ENCODE results near the gene OSGEPL1.
A peak's percentile ranks its signal among the peaks of the same experiment; 100 is the strongest.
"Not testable (repeated sequence)": the region's sequence is repeated elsewhere in the genome, so short reads cannot be mapped to it uniquely, and the experiment has no call there.

Gene OSGEPL1

DNA sequence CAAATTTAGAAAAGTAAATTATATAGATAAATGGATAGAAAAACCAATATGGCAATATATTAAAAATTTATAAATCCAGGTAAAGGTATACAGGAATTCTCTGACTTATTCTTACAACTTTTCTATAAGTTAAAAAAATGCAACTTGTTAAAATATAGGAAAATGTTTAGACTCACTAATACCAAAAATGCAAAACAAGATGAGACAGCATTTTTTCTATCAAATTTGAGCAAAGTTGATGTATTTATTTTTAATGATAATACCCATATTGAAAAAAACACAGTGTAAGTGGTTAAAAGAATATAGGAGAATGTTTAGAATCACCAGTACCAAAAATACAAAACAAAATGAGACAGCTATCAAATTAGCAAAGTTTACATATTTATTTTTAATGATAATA, 35.7 kb downstream of the OSGEPL1 start:
- no peaks in the 10 kb centered on the region for H3K36me3 ChIP-seq (ENCODE audit: control insufficient read depth, insufficient read depth, low read length)
- no peaks in the 10 kb centered on the region for H3K9me3 ChIP-seq (ENCODE audit: control insufficient read depth, insufficient read depth, low read depth, low read length)
- H3K4me3 ChIP-seq (ENCODE audit: low read depth, low read length): no peak overlapping the region
- no peak overlapping the region for H3K27ac ChIP-seq (ENCODE audit: low read depth, low read length)
- H3K4me1 ChIP-seq (ENCODE audit: control insufficient read depth, insufficient read depth, low read length): no peaks in the 10 kb centered on the region
- H3K27me3 ChIP-seq (ENCODE audit: control insufficient read depth, insufficient read depth, low read length): no peaks in the 10 kb centered on the region
- H3K9ac ChIP-seq (ENCODE audit: low read length): no peak overlapping the region

DNA sequence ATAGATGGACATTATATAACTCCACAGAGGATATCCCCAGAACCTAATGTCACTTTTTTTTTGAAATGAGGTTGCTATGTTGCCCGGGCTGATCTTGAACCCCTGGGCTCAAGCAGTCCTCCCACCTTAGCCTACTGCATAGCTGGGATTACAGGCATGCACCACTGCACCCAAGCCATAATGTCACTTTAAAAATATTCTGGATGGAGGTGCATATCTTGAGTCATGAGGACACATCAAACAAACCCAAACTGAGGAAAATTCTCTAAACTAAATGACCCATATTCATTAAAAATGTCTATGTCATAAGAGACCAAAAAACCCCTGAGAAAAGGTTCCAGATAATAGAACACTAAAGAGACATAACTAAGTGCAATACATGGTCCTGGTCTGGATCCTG, 36.3 kb downstream of the OSGEPL1 start:
- Histone ChIP-seq H3K36me3 (ENCODE audit: control insufficient read depth, insufficient read depth, low read length) (no peaks in the 10 kb centered on the region), H3K27me3 (ENCODE audit: control insufficient read depth, insufficient read depth, low read length) (no peaks in the 10 kb centered on the region), H3K9me3 (ENCODE audit: control insufficient read depth, insufficient read depth, low read depth, low read length) (no peaks in the 10 kb centered on the region), H3K4me3 (ENCODE audit: low read depth, low read length) (no peak overlapping the region), H3K4me1 (ENCODE audit: control insufficient read depth, insufficient read depth, low read length) (no peaks in the 10 kb centered on the region), H3K27ac (ENCODE audit: low read depth, low read length) (no peak overlapping the region), H3K9ac (ENCODE audit: low read length) (no peak overlapping the region)

DNA sequence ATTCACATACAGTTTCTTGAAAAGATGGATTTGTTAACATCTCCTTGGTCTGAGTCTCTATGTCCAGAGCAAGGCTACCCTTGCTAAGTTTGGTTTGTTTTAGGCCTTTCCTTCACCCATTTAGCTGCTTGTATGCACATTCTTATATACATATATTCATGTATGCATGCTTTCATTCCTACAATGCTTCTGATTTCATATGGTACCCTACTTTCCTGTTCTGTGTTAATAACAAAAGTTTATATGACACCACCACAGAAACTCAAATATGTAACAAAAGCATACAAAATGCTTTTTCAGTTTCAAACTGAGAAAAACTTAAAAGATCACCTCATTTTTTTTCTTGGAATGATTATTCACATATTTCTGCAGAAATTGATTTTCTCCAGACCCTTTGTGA, 39.4 kb downstream of the OSGEPL1 start:
- H3K27me3 ChIP-seq (ENCODE audit: control insufficient read depth, insufficient read depth, low read length): no peaks in the 10 kb centered on the region
- H3K4me1 ChIP-seq (ENCODE audit: control insufficient read depth, insufficient read depth, low read length): no peaks in the 10 kb centered on the region
- H3K4me3 ChIP-seq (ENCODE audit: low read depth, low read length): no peak overlapping the region
- no peak overlapping the region for H3K27ac ChIP-seq (ENCODE audit: low read depth, low read length)
- H3K9ac ChIP-seq (ENCODE audit: low read length): no peak overlapping the region
- H3K36me3 ChIP-seq (ENCODE audit: control insufficient read depth, insufficient read depth, low read length): no peaks in the 10 kb centered on the region
- no peaks in the 10 kb centered on the region for H3K9me3 ChIP-seq (ENCODE audit: control insufficient read depth, insufficient read depth, low read depth, low read length)

DNA sequence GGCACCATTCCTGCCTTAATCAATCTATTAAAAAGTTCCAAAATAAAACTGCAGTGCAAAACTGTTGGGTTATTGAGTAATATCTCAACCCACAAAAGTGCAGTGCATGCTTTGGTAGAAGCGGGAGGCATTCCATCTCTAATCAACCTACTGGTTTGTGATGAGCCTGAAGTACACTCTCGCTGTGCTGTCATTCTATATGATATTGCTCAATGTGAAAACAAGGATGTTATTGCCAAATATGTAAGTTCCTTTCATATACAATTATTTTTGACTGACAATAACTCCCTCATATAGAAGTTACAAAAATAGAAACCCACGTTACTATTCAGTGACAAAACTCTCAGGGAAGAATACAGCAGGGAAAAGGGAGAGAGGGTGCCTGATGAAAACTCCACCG, 43.0 kb downstream of the OSGEPL1 start:
- Histone ChIP-seq H3K27ac (ENCODE audit: low read depth, low read length) (no peak overlapping the region), H3K9me3 (ENCODE audit: control insufficient read depth, insufficient read depth, low read depth, low read length) (no peaks in the 10 kb centered on the region), H3K4me3 (ENCODE audit: low read depth, low read length) (no peak overlapping the region), H3K4me1 (ENCODE audit: control insufficient read depth, insufficient read depth, low read length) (no peaks in the 10 kb centered on the region), H3K27me3 (ENCODE audit: control insufficient read depth, insufficient read depth, low read length) (no peaks in the 10 kb centered on the region), H3K9ac (ENCODE audit: low read length) (no peak overlapping the region), H3K36me3 (ENCODE audit: control insufficient read depth, insufficient read depth, low read length) (no peaks in the 10 kb centered on the region)

DNA sequence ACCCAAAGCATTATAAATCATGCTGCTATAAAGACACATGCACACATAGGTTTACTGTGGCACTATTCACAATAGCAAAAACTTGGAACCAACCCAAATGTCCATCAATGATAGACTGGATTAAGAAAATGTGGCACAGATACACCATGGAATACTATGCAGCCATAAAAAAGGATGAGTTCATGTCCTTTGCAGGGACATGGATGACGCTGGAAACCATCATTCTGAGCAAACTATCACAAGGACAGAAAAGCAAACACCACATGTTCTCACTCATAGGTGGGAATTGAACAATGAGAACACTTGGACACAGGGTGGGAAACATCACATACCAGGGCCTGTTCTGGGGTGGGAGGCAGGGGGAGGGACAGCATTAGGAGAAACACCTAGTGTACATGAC, 45.0 kb downstream of the OSGEPL1 start:
- H3K9me3 ChIP-seq (ENCODE audit: control insufficient read depth, insufficient read depth, low read depth, low read length); H3K4me3 ChIP-seq (ENCODE audit: low read depth, low read length); H3K27ac ChIP-seq (ENCODE audit: low read depth, low read length); H3K9ac ChIP-seq (ENCODE audit: low read length); H3K27me3 ChIP-seq (ENCODE audit: control insufficient read depth, insufficient read depth, low read length); H3K36me3 ChIP-seq (ENCODE audit: control insufficient read depth, insufficient read depth, low read length); H3K4me1 ChIP-seq (ENCODE audit: control insufficient read depth, insufficient read depth, low read length): not testable (repeated sequence)

DNA sequence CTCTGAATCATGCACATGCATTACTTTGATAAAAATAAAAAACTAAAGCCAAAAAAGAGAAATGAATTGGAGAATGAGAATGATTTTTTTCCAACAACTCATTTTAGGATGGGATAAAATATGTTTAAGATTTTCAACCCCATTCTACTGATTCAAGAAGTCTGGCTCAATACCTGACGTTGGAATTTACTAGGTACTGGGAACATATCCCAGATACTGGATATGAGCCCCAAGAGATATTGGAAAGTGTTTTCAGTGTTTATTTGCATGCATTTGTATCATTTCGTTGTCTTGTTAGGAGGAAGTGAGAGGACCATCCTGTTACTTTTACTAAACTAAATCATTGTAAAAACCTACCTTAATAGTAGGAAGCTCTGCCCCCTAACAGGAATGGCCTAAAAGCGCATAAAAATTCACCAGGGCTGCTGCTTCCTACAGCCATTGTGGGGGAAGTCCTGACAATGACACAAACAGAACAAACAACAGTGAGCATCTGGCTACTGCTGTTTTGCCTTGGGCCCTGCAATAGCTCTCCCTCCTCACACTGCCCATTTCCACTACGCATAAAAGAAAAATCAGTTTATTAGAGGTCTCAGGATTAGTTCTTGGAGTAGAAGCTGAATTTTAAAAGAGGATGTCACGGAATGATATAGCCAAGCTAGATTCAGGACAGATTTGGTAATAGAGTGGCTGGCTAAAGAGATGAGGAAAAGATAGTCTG, 52.9 kb downstream of the OSGEPL1 start:
- Histone ChIP-seq H3K4me1 (ENCODE audit: control insufficient read depth, insufficient read depth, low read length) (peaks cover 6% of the 10 kb centered on the region), H3K27me3 (ENCODE audit: control insufficient read depth, insufficient read depth, low read length) (no peaks in the 10 kb centered on the region), H3K27ac (ENCODE audit: low read depth, low read length) (no peak overlapping the region), H3K4me3 (ENCODE audit: low read depth, low read length) (no peak overlapping the region), H3K9ac (ENCODE audit: low read length) (no peak overlapping the region), H3K9me3 (ENCODE audit: control insufficient read depth, insufficient read depth, low read depth, low read length) (peaks cover 6% of the 10 kb centered on the region), H3K36me3 (ENCODE audit: control insufficient read depth, insufficient read depth, low read length) (no peaks in the 10 kb centered on the region)

DNA sequence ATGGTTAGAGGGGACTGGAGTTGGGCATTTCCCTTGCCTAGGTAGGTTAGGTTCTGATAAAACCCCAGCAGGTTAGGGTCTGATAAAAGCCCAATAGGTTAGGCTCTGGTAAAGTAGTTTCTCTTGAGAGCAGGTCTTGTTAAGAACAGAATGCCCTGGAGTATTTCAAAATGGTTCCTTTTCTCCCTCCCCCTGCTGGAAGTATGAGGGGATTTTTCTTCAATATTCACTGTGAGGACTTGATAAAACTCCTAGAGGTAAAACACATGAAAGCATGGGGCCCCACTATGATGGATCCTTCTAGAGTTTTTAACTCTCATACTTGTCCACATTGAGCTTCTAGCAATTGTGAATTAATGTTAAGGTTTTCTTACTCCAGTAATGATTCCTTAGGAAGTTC, 60.5 kb downstream of the OSGEPL1 start:
- H3K9ac ChIP-seq (ENCODE audit: low read length): no peak overlapping the region

DNA sequence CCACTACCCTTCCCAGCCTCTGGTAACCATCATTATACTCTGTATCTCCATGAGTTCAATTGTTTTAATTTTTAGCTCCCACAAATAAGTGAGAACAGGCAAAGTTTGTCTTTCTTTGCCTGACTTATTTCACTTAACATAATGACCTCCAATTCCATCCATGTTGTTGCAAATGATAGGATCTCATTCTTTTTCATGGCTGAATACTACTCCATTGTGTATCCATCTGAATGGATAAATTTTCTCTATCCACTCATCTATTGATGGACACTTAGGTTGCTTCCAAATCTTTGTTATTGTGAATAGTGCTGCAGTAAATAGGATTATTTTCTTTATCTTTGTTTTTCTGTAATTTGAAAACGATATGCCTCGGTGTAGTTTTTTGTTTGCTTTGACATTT, 61.9 kb downstream of the OSGEPL1 start:
- Histone ChIP-seq H3K27ac (ENCODE audit: low read depth, low read length) (no peak overlapping the region), H3K36me3 (ENCODE audit: control insufficient read depth, insufficient read depth, low read length) (no peaks in the 10 kb centered on the region), H3K4me3 (ENCODE audit: low read depth, low read length) (no peak overlapping the region), H3K9ac (ENCODE audit: low read length) (no peak overlapping the region), H3K4me1 (ENCODE audit: control insufficient read depth, insufficient read depth, low read length) (no peaks in the 10 kb centered on the region), H3K27me3 (ENCODE audit: control insufficient read depth, insufficient read depth, low read length) (no peaks in the 10 kb centered on the region), H3K9me3 (ENCODE audit: control insufficient read depth, insufficient read depth, low read depth, low read length) (no peaks in the 10 kb centered on the region)

More for the DNA sequence above, 60.5 kb downstream of the OSGEPL1 start:
- Histone ChIP-seq H3K9me3 (ENCODE audit: control insufficient read depth, insufficient read depth, low read depth, low read length) (no peaks in the 10 kb centered on the region), H3K4me3 (ENCODE audit: low read depth, low read length) (no peak overlapping the region), H3K27me3 (ENCODE audit: control insufficient read depth, insufficient read depth, low read length) (no peaks in the 10 kb centered on the region), H3K4me1 (ENCODE audit: control insufficient read depth, insufficient read depth, low read length) (no peaks in the 10 kb centered on the region), H3K36me3 (ENCODE audit: control insufficient read depth, insufficient read depth, low read length) (no peaks in the 10 kb centered on the region), H3K27ac (ENCODE audit: low read depth, low read length) (no peak overlapping the region)

DNA sequence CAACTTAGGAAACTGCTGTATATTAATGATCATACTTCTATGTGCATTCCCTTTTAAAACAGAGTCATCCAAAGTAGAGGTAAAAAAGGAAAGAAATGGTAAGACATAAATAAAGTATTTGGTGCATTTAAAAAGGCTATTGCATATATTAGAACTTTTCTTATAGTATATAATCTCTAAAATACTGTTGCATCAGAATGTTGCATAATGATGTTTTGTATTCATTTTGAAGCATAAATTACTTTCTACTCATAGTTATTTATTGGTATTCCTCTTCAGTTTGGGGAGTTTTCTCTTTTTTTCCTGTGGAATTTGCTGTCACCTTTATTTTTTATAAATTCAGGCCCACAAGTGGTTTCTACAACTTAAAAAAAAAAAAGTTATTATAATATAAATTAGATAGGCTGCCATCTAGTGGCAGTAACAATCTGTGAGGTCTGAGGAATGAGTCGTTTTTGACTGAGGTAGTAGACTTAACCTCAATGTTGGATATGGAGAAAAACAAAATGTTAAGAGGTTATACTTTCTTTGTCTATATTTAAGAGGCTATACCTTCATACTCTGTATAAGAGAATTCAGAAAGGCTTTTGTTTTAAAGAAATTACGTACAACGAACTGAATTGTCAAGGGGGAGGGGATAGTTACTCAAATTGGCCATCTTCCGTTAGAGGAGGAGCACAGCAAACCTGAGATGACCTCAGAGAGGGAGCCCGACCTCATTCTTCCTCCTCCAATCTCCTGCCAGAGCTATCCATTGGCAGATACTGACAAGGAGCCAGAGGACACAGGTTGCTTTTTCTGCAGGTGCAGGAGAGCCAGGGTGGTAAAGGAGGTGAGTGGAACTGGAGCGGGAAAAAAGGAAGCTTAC, 64.3 kb downstream of the OSGEPL1 start:
- Histone ChIP-seq H3K36me3 (ENCODE audit: control insufficient read depth, insufficient read depth, low read length) (no peaks in the 10 kb centered on the region), H3K27me3 (ENCODE audit: control insufficient read depth, insufficient read depth, low read length) (no peaks in the 10 kb centered on the region), H3K9me3 (ENCODE audit: control insufficient read depth, insufficient read depth, low read depth, low read length) (no peaks in the 10 kb centered on the region), H3K9ac (ENCODE audit: low read length) (no peak overlapping the region), H3K4me3 (ENCODE audit: low read depth, low read length) (peak overlapping the region; percentile 50), H3K27ac (ENCODE audit: low read depth, low read length) (no peak overlapping the region), H3K4me1 (ENCODE audit: control insufficient read depth, insufficient read depth, low read length) (no peaks in the 10 kb centered on the region)

All from HUES6 (cell line).